SU-DHL-6 (cell line): Measurements from ENCODE around the gene KLHL29.

Source experiments
- H2AFZ ChIP-seq: fragments of 200-600 bp; sonication (generic); 2 replicates; pipeline ENCODE4 v1.6.1; 2014; ENCODE audit warnings: low read depth, mild to moderate bottlenecking, moderate library complexity, mixed read lengths, antibody characterized with exemption, low read length; ENCODE audit not compliant: severe bottlenecking
- H3F3A ChIP-seq: fragments of 200-600 bp; shearing (Covaris generic); 2 replicates; pipeline ENCODE4 v1.6.0; 2016; ENCODE audit warnings: antibody characterized with exemption, mild to moderate bottlenecking; ENCODE audit not compliant: insufficient read depth
- H3K27ac ChIP-seq: fragments of 200-600 bp; sonication (generic); 2 replicates; pipeline ENCODE4 v1.5.1; 2016; ENCODE audit warnings: low read depth, mild to moderate bottlenecking, low read length, moderate library complexity, mixed read lengths
- H3K27me3 ChIP-seq: fragments of 200-600 bp; sonication (generic), shearing (Covaris generic); 2 replicates; pipeline ENCODE4 v1.6.0; 2014; ENCODE audit warnings: mild to moderate bottlenecking, low read length
- H3K36me3 ChIP-seq: fragments of 200-600 bp; sonication (generic); 2 replicates; pipeline ENCODE4 v1.6.1; 2014; ENCODE audit warnings: mild to moderate bottlenecking, low read length, mixed read lengths
- H3K4me2 ChIP-seq: fragments of 300-600, 200-600 bp; shearing (Covaris generic), sonication (generic); 2 replicates; pipeline ENCODE4 v1.6.0; 2014; ENCODE audit warnings: low read length, low read depth, mild to moderate bottlenecking; ENCODE audit not compliant: poor library complexity, severe bottlenecking
- H3K4me3 ChIP-seq: fragments of 200-600 bp; sonication (generic); 2 replicates; pipeline ENCODE4 v1.5.1; 2014; ENCODE audit warnings: antibody characterized with exemption, low read length, mild to moderate bottlenecking, mixed read lengths; ENCODE audit not compliant: insufficient read depth, poor library complexity, severe bottlenecking
- H3K79me2 ChIP-seq: fragments of 200-600 bp; sonication (generic); 2 replicates; pipeline ENCODE4 v1.6.1; 2014; ENCODE audit warnings: mild to moderate bottlenecking, low read length, moderate library complexity; ENCODE audit not compliant: insufficient read depth
- H3K9ac ChIP-seq: fragments of 200-600 bp; sonication (generic); 2 replicates; pipeline ENCODE4 v1.7.0; 2014; ENCODE audit warnings: mild to moderate bottlenecking, low read length
- H3K9me2 ChIP-seq: fragments of 200-600 bp; sonication (generic); replicated peaks from 2 replicates; pipeline ENCODE4 v1.6.1; 2014; ENCODE audit warnings: low read length; ENCODE audit not compliant: insufficient read depth
- H3K9me3 ChIP-seq: fragments of 200-600 bp; sonication (generic); 2 replicates; pipeline ENCODE4 v1.6.1; 2014; ENCODE audit warnings: low read length, mixed read lengths; ENCODE audit not compliant: insufficient read depth
- H4K20me1 ChIP-seq: fragments of 200-600 bp; sonication (generic); 2 replicates; pipeline ENCODE4 v1.6.1; 2014; ENCODE audit warnings: low read depth, mild to moderate bottlenecking, antibody characterized with exemption, low read length, moderate library complexity, mixed read lengths
- CTCF ChIP-seq: fragments of 200-600 bp; sonication (generic); IDR thresholded peaks from one replicate; pipeline ENCODE4 v1.5.1; 2017; ENCODE audit warnings: antibody characterized with exemption, mild to moderate bottlenecking, low read length, moderate library complexity; ENCODE audit not compliant: insufficient read depth, poor library complexity, severe bottlenecking
- EZH2phosphoT487 ChIP-seq: fragments of 200-600 bp; sonication (generic), shearing (Covaris generic); conservative IDR thresholded peaks from 2 replicates; pipeline ENCODE4 v1.6.1; 2018; ENCODE audit warnings: mild to moderate bottlenecking, antibody characterized with exemption, low read length, moderate library complexity, mixed read lengths

Gene KLHL29

GRCh38 chr2:23351388-23352141 lies 33.4 kb upstream of the KLHL29 start:
- TF ChIP-seq EZH2phosphoT487 (no peak), CTCF (peak; percentile 41)

GRCh38 chr2:23354554-23354953 lies 30.4 kb upstream of the KLHL29 start:
- H3K4me2 ChIP-seq, result no peak overlapping the region
- H3K4me3 ChIP-seq, result no peak overlapping the region
- TF ChIP-seq EZH2phosphoT487 (no peak), CTCF (no peak)

More at GRCh38 chr2:23351388-23352141, 33.4 kb upstream of the KLHL29 start:
- H4K20me1 ChIP-seq, result no peaks in the 10 kb centered on the region
- H3K27ac ChIP-seq, result no peak overlapping the region
- no peaks in the 10 kb centered on the region for H3K9me2 ChIP-seq
- no peaks in the 10 kb centered on the region for H3K27me3 ChIP-seq
- no peaks in the 10 kb centered on the region for H3K9me3 ChIP-seq
- no peaks in the 10 kb centered on the region for H3K79me2 ChIP-seq
- no peak overlapping the region for H3K9ac ChIP-seq
- H3F3A ChIP-seq, result no peaks in the 10 kb centered on the region
- H3K4me3 ChIP-seq, result no peak overlapping the region
- no peaks in the 10 kb centered on the region for H3K36me3 ChIP-seq
- no peak overlapping the region for H3K4me2 ChIP-seq
- no peak overlapping the region for H2AFZ ChIP-seq

GRCh38 chr2:23355001-23355400 lies 30.0 kb upstream of the KLHL29 start:
- Histone ChIP-seq H3K27ac (no peak overlapping the region), H3K9ac (no peak overlapping the region), H3K36me3 (no peaks in the 10 kb centered on the region), H4K20me1 (no peaks in the 10 kb centered on the region), H3K9me3 (no peaks in the 10 kb centered on the region), H2AFZ (no peak overlapping the region), H3K9me2 (no peaks in the 10 kb centered on the region), H3K79me2 (no peaks in the 10 kb centered on the region), H3K4me2 (no peak overlapping the region), H3F3A (no peaks in the 10 kb centered on the region), H3K27me3 (no peaks in the 10 kb centered on the region), H3K4me3 (no peak overlapping the region)
- TF ChIP-seq CTCF (no peak), EZH2phosphoT487 (no peak)

More at GRCh38 chr2:23354554-23354953, 30.4 kb upstream of the KLHL29 start:
- Histone ChIP-seq H4K20me1 (no peaks in the 10 kb centered on the region), H3K9me3 (no peaks in the 10 kb centered on the region), H3F3A (no peaks in the 10 kb centered on the region), H3K27ac (no peak overlapping the region), H3K27me3 (no peaks in the 10 kb centered on the region), H3K9ac (no peak overlapping the region), H2AFZ (no peak overlapping the region), H3K79me2 (no peaks in the 10 kb centered on the region), H3K9me2 (no peaks in the 10 kb centered on the region), H3K36me3 (no peaks in the 10 kb centered on the region)
